GM12874 (cell line): ENCODE data around the gene LRRC7.

Experiments used
- TF ChIP-seq, protein P1 (sequence below): IDR thresholded peaks from 2 replicates; pipeline ENCODE4 v1.5.1; 2011; ENCODE audit warnings: low read depth, mild to moderate bottlenecking, control low read depth, low read length, moderate library complexity; ENCODE audit not compliant: insufficient read depth

LRRC7 gene

DNA sequence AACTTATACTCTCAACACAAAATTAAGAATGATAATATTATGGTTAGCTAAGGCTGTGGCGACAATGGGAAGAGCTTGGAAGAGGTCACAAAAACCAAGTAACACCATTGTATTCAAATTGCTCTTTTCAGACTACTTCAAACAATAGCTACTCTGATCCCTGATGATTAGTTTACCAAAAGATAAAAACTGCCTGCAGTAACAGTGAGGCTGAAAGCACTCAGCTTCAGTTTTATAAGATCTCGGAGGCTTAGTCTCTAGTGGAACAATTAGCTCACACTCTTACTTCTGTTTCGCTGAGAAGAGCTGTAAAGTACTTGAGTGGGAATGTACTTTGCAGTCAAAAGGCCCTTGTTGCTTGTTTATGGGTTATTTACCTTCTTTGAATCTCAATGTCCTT lies 278.5 kb downstream of the LRRC7 start:
- TF ChIP-seq, protein P1, sequence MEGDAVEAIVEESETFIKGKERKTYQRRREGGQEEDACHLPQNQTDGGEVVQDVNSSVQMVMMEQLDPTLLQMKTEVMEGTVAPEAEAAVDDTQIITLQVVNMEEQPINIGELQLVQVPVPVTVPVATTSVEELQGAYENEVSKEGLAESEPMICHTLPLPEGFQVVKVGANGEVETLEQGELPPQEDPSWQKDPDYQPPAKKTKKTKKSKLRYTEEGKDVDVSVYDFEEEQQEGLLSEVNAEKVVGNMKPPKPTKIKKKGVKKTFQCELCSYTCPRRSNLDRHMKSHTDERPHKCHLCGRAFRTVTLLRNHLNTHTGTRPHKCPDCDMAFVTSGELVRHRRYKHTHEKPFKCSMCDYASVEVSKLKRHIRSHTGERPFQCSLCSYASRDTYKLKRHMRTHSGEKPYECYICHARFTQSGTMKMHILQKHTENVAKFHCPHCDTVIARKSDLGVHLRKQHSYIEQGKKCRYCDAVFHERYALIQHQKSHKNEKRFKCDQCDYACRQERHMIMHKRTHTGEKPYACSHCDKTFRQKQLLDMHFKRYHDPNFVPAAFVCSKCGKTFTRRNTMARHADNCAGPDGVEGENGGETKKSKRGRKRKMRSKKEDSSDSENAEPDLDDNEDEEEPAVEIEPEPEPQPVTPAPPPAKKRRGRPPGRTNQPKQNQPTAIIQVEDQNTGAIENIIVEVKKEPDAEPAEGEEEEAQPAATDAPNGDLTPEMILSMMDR, result no peak

DNA sequence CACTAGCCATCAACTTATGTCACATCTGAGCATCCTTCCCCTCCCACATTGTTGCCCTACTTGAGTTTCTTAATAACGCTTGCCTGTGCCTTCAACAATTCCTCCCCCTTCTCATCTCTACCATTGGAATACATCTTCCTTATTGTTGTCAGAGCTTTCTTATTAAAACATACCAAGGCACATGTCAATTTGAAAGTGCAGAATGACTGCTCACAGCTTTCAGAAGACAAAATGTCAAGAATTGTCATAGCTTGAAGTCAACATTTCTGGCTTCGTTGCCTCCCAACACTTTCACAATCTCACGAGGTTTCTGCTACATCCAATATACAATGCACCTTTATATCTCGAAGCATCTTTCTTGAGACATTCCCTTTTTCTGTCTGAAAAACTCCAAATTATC lies 279.9 kb downstream of the LRRC7 start:
- TF ChIP-seq, protein P1, result no peak

DNA sequence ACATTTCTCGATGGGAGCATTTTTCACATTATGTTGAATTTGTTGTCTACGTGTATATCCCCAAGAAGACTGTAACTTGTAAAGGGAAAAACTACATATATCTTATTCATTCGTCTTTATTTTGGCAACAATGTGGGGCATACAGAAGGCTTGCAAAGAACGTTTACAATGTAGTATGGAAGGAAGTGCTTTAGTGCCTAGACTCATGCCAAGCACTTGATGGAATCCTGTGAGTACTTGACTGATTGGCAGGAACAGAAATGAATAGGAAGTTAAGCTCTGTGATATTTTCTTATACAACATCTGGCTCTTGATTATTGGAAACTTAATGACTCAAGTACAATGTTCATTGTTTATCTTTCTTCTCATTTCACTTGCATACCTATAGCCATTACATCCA lies 284.4 kb downstream of the LRRC7 start:
- TF ChIP-seq, protein P1, result no peak

DNA sequence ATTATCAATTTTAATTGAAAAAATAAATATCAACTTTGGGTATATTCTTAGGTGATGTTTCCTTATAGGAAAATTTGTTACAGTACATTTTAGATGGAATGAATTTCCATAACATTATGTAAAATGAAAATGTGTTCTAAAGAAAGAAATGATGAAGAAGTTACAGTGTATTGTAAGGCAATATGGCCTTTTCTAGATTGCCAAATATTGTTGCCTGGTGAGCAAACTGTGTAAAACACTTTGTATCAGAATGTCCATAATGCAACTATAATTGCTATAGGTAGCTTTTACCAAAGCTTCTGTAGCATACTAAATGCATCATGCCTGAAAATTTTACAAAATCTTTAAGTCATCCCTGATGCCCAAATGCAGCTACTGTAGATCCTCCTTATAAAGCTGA lies 285.0 kb downstream of the LRRC7 start:
- TF ChIP-seq, protein P1, result no peak

DNA sequence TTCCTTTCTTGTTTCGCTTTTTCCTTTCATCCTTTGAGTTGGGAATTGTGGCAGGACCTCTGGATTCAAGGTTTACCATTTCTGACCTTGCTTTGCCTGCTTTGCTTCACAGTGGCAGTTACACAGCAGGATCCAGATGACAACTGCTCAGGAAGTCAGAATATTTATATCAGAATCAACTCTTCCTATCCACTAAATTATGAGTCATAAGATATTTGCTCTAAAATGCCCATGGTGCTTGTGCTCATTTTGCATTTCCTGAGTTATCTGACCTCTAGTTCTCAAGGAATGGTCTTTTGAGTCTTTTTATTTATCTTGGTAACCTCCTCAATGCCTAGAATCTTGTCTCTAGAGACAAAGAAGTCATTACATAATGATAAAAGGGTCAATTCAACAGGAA lies 290.8 kb downstream of the LRRC7 start:
- TF ChIP-seq, protein P1, result no peak

DNA sequence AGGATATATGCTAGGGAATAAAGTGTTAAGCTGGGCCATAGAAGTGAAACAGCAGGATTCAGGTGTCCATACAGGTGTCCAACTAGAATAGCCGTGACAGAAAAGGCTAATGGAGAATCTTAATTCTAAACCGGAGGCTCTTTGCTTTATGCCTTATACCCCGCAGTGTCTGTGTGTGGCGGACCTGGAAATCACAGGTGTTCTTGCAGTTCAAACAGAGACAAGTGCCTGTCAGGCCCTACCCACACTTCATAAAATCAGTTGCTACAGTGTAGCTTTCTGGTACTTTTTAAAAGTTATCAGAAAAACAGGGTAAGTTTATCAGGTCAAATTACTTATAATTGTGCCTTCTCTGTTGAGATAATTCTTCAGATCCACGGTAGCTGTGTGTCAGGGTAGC lies 293.9 kb downstream of the LRRC7 start:
- TF ChIP-seq, protein P1, result no peak

DNA sequence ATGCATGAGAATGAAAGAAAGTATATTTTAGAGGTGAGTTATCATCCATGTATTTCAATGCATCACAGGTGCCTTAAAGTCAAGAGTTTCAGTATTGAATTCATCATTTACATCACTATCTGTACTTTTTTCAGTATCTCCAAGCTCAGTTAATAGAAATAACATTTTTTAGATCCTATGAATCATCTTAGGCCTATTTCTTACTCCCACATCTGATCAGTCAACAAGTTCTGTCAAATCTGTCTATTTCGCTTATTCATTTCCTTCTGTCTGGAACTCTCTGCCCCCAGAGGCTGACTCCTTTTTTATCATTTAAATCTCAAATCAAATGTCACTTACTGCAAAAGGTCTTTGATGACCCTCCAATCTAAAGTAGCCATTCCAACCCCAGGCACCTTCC lies 295.2 kb downstream of the LRRC7 start:
- TF ChIP-seq, protein P1, result no peak

DNA sequence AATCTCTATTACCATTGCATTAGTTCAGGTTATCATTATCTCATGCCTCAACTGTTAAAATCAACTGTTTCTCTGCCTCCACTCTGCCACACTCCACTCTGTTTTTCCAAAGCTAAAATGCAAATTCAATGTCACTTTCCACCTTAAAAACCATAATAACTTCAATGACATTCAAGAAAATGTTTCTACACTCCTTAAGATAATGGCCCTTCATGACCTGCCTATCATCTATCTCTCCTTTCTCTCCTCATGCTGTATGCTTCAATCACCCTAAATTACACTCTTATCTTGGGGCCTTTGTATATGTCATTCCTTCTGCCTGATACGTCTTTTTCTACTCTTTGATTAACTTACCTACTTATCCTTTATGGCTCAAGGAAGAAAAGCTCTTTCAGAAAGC lies 296.0 kb downstream of the LRRC7 start:
- TF ChIP-seq, protein P1, result no peak
